ENCODE results near the gene MBOAT1. TPM values are rescaled to one million over a fixed set of nuclear protein-coding genes. Genes with fewer than 3 reads are reported as not detected.

MBOAT1 gene
- total RNA-seq, 1 experiment from 2014 or later: 39.9 TPM

DNA sequence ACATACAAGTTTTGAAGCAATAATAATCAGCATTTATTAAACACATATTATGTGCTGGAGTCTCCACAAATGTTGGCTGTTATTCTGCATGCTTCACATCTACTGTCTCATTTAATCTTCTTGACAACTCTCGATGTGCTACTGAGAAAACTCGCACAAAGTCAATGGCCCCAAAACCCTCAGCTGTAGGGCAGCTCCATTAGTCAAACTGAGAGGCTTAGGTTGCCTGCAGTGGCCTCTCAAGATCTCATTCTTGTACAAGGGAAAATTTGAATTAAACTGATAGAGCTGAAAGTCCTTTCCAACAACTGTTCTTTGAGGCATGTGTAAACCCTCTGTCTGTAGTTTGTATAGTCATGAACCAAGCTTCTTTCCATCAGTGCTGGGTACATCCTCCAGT is 49.8 kb downstream of the MBOAT1 start:
- no TSS peak for BruUV-seq (replicated peaks)
- no peak overlapping the region for H3K4me3 Mint-ChIP-seq (ENCODE audit: low read depth, unreplicated experiment)
- TF ChIP-seq, protein P1, sequence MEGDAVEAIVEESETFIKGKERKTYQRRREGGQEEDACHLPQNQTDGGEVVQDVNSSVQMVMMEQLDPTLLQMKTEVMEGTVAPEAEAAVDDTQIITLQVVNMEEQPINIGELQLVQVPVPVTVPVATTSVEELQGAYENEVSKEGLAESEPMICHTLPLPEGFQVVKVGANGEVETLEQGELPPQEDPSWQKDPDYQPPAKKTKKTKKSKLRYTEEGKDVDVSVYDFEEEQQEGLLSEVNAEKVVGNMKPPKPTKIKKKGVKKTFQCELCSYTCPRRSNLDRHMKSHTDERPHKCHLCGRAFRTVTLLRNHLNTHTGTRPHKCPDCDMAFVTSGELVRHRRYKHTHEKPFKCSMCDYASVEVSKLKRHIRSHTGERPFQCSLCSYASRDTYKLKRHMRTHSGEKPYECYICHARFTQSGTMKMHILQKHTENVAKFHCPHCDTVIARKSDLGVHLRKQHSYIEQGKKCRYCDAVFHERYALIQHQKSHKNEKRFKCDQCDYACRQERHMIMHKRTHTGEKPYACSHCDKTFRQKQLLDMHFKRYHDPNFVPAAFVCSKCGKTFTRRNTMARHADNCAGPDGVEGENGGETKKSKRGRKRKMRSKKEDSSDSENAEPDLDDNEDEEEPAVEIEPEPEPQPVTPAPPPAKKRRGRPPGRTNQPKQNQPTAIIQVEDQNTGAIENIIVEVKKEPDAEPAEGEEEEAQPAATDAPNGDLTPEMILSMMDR (IDR thresholded peaks at IDR 0.05; ENCODE audit: unreplicated experiment): no peak
- no peaks in the 10 kb centered on the region for H3K9me3 Mint-ChIP-seq (ENCODE audit: low read depth, unreplicated experiment)
- peaks cover 21% of the 10 kb centered on the region for H3K4me1 Mint-ChIP-seq (ENCODE audit: low read depth, unreplicated experiment)
- no peaks in the 10 kb centered on the region for H3K36me3 Mint-ChIP-seq (ENCODE audit: insufficient read depth, unreplicated experiment)
- H3K27me3 Mint-ChIP-seq (ENCODE audit: unreplicated experiment): no peaks in the 10 kb centered on the region
- CTCF ChIA-PET: no interaction called here
- no peak overlapping the region for H3K27ac Mint-ChIP-seq (ENCODE audit: unreplicated experiment)
- intact Hi-C loops (cut with micrococcal nuclease; ENCODE audit: unreplicated experiment): no loop called here
- no peak for DNase-seq

DNA sequence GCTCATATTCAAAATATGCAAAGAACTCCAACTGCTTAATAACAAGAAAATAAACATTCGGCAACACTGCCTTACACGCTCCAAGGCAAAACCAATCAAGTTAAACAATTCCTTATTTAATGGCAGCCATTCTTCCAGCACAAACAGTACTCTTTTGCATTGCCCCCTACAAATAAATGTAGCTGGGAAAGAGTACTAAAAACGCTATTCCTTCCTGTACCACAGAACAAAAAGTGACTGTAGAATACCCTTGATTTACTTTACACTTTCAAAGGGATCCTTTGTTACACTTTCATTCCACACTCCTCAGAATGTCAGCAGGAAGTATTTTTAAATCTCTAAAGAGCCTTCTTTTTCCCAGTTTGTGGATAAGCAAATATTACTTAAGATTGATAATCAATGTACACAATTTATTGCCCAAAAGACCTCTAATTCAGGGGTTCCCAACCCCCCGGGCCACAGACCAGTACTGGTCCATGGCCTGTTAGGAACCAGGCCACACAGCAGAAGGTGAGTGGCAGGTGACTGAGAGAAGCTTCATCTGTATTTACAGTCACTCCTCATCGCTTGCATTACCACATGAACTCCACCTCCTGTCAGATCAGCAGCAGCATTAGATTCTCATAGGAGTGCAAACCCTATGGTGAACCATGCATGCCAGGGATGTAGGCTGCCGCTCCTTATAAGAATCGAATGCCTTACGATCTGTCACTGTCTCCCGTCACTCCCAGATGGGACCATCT is 51.6 kb downstream of the MBOAT1 start:
- H3K36me3 Mint-ChIP-seq (ENCODE audit: insufficient read depth, unreplicated experiment): no peaks in the 10 kb centered on the region

DNA sequence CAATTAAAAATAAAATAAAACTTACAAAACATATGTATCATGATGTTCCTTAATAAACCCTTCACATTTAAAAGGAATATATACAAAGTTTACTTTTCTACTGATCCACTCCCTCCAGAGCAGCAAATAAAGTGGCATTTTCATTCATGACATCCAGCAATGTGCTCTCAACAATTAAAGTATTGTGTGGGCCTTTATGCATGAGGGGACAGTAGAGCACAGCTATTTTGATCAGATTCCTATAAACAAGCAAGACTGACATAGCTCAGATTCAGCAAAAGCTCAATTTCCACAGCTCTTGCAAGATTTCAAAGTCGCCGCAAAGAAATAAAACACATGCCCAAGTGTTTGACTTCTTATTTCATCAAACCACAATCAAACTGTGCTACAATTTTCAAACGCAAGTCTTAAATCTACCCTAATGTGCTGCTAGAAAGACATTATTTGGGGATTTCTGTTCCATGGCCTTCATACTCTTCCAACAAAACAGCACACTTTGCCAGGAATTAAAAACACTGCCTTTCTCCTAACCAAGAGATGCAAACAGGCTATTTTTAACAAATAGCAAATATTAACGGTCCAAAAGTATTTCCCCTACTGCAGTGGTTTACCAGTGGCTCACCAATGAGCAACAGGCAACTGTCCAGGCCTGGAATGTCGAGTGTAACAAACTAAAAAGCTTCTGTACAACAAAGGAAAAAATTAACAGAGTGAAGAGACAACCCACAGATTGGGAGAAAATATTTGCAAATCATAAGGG is 52.3 kb downstream of the MBOAT1 start:
- intact Hi-C loops (cut with micrococcal nuclease; ENCODE audit: unreplicated experiment): no loop called here
- H3K27me3 Mint-ChIP-seq (ENCODE audit: unreplicated experiment): no peaks in the 10 kb centered on the region
- H3K4me1 Mint-ChIP-seq (ENCODE audit: low read depth, unreplicated experiment): peaks cover 27% of the 10 kb centered on the region
- no peak for DNase-seq
- H3K36me3 Mint-ChIP-seq (ENCODE audit: insufficient read depth, unreplicated experiment): no peaks in the 10 kb centered on the region
- H3K27ac Mint-ChIP-seq (ENCODE audit: unreplicated experiment): peak overlapping the region; percentile 12
- no peak overlapping the region for H3K4me3 Mint-ChIP-seq (ENCODE audit: low read depth, unreplicated experiment)
- no TSS peak for BruUV-seq (replicated peaks)
- H3K9me3 Mint-ChIP-seq (ENCODE audit: low read depth, unreplicated experiment): no peaks in the 10 kb centered on the region
- TF ChIP-seq, protein P1 (IDR thresholded peaks at IDR 0.05; ENCODE audit: unreplicated experiment): no peak
- CTCF ChIA-PET: interaction anchor here (1.1 to 1.2 kb wide), 3 partner anchors 34 to 245 kb away, joined by 3 to 4 read pairs (median 3); no protein-coding TSS in a partner anchor

More for the DNA sequence above, 51.6 kb downstream of the MBOAT1 start:
- no peaks in the 10 kb centered on the region for H3K27me3 Mint-ChIP-seq (ENCODE audit: unreplicated experiment)
- H3K27ac Mint-ChIP-seq (ENCODE audit: unreplicated experiment): peak overlapping the region; percentile 12
- TF ChIP-seq, protein P1 (IDR thresholded peaks at IDR 0.05; ENCODE audit: unreplicated experiment): no peak
- no peak overlapping the region for H3K4me3 Mint-ChIP-seq (ENCODE audit: low read depth, unreplicated experiment)
- H3K4me1 Mint-ChIP-seq (ENCODE audit: low read depth, unreplicated experiment): peaks cover 21% of the 10 kb centered on the region
- DNase-seq: peak; percentile 19
- CTCF ChIA-PET: interaction anchor here (0.9 to 1.2 kb wide), 5 partner anchors 15 to 244 kb away, joined by 3 to 4 read pairs (median 3); no protein-coding TSS in a partner anchor
- H3K9me3 Mint-ChIP-seq (ENCODE audit: low read depth, unreplicated experiment): no peaks in the 10 kb centered on the region
- BruUV-seq (replicated peaks): no TSS peak
- intact Hi-C loops (cut with micrococcal nuclease; ENCODE audit: unreplicated experiment): no loop called here

DNA sequence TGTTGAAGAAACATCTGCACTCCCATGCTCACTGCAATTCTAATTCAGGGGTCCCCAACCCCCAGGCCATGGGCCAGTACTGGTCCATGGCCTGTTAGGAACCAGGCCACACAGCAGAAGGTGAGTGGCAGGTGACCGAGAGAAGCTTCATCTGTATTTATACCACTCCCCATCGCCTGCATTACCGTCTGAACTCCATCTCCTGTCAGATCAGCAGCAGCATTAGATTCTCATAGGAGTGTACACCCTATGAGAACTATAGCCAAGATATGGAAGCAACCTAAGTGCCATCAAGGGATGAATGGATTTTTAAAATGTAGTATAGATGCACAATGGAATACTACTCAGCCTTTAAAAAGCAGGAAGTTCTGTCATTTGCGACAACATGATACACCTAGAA is 53.2 kb downstream of the MBOAT1 start:
- CTCF ChIA-PET: no interaction called here
- TF ChIP-seq, protein P1 (IDR thresholded peaks at IDR 0.05; ENCODE audit: unreplicated experiment): no peak
- peaks cover 32% of the 10 kb centered on the region for H3K4me1 Mint-ChIP-seq (ENCODE audit: low read depth, unreplicated experiment)
- intact Hi-C loops (cut with micrococcal nuclease; ENCODE audit: unreplicated experiment): no loop called here
- no peaks in the 10 kb centered on the region for H3K27me3 Mint-ChIP-seq (ENCODE audit: unreplicated experiment)
- no peaks in the 10 kb centered on the region for H3K36me3 Mint-ChIP-seq (ENCODE audit: insufficient read depth, unreplicated experiment)
- no peak for DNase-seq
- H3K9me3 Mint-ChIP-seq (ENCODE audit: low read depth, unreplicated experiment): no peaks in the 10 kb centered on the region
- BruUV-seq (replicated peaks): no TSS peak
- no peak overlapping the region for H3K4me3 Mint-ChIP-seq (ENCODE audit: low read depth, unreplicated experiment)
- no peak overlapping the region for H3K27ac Mint-ChIP-seq (ENCODE audit: unreplicated experiment)

Measured in Calu3 (cell line).